Stomach (tissue), 4 donors: ENCODE results near the gene ERBB4.

ENCODE experiments used
- EP300 ChIP-seq: sonication (generic); formaldehyde crosslinking; IDR thresholded peaks from one replicate; pipeline ENCODE4 v1.6.1; 2017; ENCODE audit warnings: antibody characterized with exemption
- POLR2A ChIP-seq, 4 donors: fragments of 450-650 bp; IDR thresholded peaks; one replicate each; pipeline ENCODE4 v1.6.1; 2016; ENCODE audit warnings: antibody characterized with exemption in 4 of 4, control low read depth in 2 of 4, mild to moderate bottlenecking in 1 of 4, moderate library complexity in 1 of 4
- POLR2AphosphoS5 ChIP-seq, 3 donors: sonication (generic); formaldehyde crosslinking; IDR thresholded peaks; one replicate each; pipeline ENCODE4 v1.6.1; 2016; ENCODE audit warnings: antibody characterized with exemption in 3 of 3
- TF ChIP-seq, protein P1 (sequence below), 7 experiments: fragments of 450-650 bp in 4 of 7; fragments of 200-600 bp in 3 of 7; sonication (generic) in 3 of 7; IDR thresholded peaks; one replicate each; pipeline ENCODE4 v1.5.1; 2016 to 2019; ENCODE audit warnings: antibody characterized with exemption in 7 of 7, control low read depth in 2 of 7, mild to moderate bottlenecking in 1 of 7

DNA sequence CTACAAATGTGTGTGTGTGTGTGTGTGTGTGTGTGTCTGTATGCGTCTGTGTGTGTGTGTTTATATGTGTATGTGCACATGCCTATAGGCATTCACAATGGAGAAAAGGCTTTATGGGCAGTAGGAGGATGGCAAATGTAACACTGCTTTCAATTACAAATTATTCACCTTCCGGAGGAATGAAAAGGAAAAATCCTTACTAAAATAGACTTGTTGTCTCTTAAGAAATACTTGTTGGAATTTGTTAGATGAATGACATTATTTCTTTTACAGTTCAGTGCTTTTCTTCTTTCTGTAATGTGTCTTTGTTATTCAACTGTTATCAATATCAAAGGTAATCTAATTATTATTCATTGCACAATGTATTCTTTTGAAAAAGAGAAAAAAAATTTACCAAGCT, 874.3 kb downstream of the ERBB4 start:
- TF ChIP-seq, protein P1, sequence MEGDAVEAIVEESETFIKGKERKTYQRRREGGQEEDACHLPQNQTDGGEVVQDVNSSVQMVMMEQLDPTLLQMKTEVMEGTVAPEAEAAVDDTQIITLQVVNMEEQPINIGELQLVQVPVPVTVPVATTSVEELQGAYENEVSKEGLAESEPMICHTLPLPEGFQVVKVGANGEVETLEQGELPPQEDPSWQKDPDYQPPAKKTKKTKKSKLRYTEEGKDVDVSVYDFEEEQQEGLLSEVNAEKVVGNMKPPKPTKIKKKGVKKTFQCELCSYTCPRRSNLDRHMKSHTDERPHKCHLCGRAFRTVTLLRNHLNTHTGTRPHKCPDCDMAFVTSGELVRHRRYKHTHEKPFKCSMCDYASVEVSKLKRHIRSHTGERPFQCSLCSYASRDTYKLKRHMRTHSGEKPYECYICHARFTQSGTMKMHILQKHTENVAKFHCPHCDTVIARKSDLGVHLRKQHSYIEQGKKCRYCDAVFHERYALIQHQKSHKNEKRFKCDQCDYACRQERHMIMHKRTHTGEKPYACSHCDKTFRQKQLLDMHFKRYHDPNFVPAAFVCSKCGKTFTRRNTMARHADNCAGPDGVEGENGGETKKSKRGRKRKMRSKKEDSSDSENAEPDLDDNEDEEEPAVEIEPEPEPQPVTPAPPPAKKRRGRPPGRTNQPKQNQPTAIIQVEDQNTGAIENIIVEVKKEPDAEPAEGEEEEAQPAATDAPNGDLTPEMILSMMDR (IDR thresholded peaks at IDR 0.05): no peak
- TF ChIP-seq POLR2AphosphoS5 (IDR thresholded peaks at IDR 0.05): no peak
- TF ChIP-seq POLR2A (IDR thresholded peaks at IDR 0.05): no peak
- no peak for TF ChIP-seq EP300
